GM21786 (cell line): ENCODE data around the gene AK2.
"Not testable (repeated sequence)": the region's sequence is repeated elsewhere in the genome, so short reads cannot be mapped to it uniquely, and the experiment has no call there.

Experiments used
- ATAC-seq: cut with Tn5 transposase; IDR thresholded peaks from one replicate; pipeline ENCODE4 v1.9.1; 2021; ENCODE audit not compliant: unreplicated experiment

The AK2 gene

GRCh38 chr1:33055210-33056008, 18.7 kb upstream of the AK2 start:
- ATAC-seq = no peak

- ATAC-seq = no peak
Observed at GRCh38 chr1:33050221-33051076, 13.8 kb upstream of the AK2 start.

GRCh38 chr1:33049371-33049770, 12.7 kb upstream of the AK2 start:
- no peak for ATAC-seq

GRCh38 chr1:33048426-33048825, 11.7 kb upstream of the AK2 start:
- no peak for ATAC-seq

- no peak for ATAC-seq
Observed at GRCh38 chr1:33047839-33048305, 11.2 kb upstream of the AK2 start.

- ATAC-seq = no peak
Observed at GRCh38 chr1:33047290-33047689, 10.6 kb upstream of the AK2 start.

GRCh38 chr1:33046234-33046633, 9.6 kb upstream of the AK2 start:
- not testable (repeated sequence) for ATAC-seq

- no peak for ATAC-seq
Observed at GRCh38 chr1:33045814-33046213, 9.1 kb upstream of the AK2 start.

- no peak for ATAC-seq
Observed at GRCh38 chr1:33045246-33045645, 8.6 kb upstream of the AK2 start.

GRCh38 chr1:33043267-33044092, 6.8 kb upstream of the AK2 start:
- no peak for ATAC-seq

- no peak for ATAC-seq
Observed at GRCh38 chr1:33042831-33043230, 6.1 kb upstream of the AK2 start.

- ATAC-seq = no peak
Observed at GRCh38 chr1:33041026-33041425, 4.3 kb upstream of the AK2 start.

GRCh38 chr1:33039840-33040239, 3.2 kb upstream of the AK2 start:
- ATAC-seq = no peak

- no peak for ATAC-seq
Observed at GRCh38 chr1:33036051-33036525, 595 bp downstream of the AK2 start.

GRCh38 chr1:33032126-33032869, 4.4 kb downstream of the AK2 start:
- no peak for ATAC-seq

- ATAC-seq = no peak
Observed at GRCh38 chr1:33031506-33031905, 5.2 kb downstream of the AK2 start.

GRCh38 chr1:33030575-33030974, 6.1 kb downstream of the AK2 start:
- ATAC-seq = no peak

GRCh38 chr1:33029921-33030320, 6.8 kb downstream of the AK2 start:
- no peak for ATAC-seq

GRCh38 chr1:33029209-33029608, 7.5 kb downstream of the AK2 start:
- no peak for ATAC-seq

GRCh38 chr1:33025761-33026160, 10.9 kb downstream of the AK2 start:
- no peak for ATAC-seq
